HUDEP-2 (cell line): ENCODE results near the gene KLF13.

Experiments used
- DNase-seq, 76 experiments: peaks; one replicate each; lab custom pipeline; 2025; ENCODE audit not compliant: unreplicated experiment in 76 of 76; lab: John Stamatoyannopoulos, UW

KLF13 gene

GRCh38 chr15:31326156-31326874 is at the start of gene KLF13:
Gene KLF13, plus strand, starts transcription at chr15:31326835. Its CDS starts 378 bp downstream, at chr15:31327213.
- peak in 75 of 76 experiments; percentile 67 to 99 (median 97) for DNase-seq

GRCh38 chr15:31277335-31278060 is 49.1 kb upstream of the KLF13 start:
- DNase-seq, result no peak

- no peak for DNase-seq
These were observed 48.6 kb upstream of the KLF13 start for GRCh38 chr15:31278061-31278445.

GRCh38 chr15:31278544-31279220 is 48.0 kb upstream of the KLF13 start:
- no peak for DNase-seq

GRCh38 chr15:31279221-31280045 is 47.2 kb upstream of the KLF13 start:
- DNase-seq, result no peak

GRCh38 chr15:31280046-31280830 is 46.4 kb upstream of the KLF13 start:
- peak in 67 of 76 experiments; percentile 11 to 86 (median 63) for DNase-seq

- DNase-seq, result no peak
These were observed 45.8 kb upstream of the KLF13 start for GRCh38 chr15:31280831-31281216.

GRCh38 chr15:31283043-31283442 is 43.6 kb upstream of the KLF13 start:
- peak in 71 of 76 experiments; percentile 32 to 86 (median 71) for DNase-seq

GRCh38 chr15:31285772-31286261 is 40.8 kb upstream of the KLF13 start:
- no peak for DNase-seq

- DNase-seq, result no peak
These were observed 35.5 kb upstream of the KLF13 start for GRCh38 chr15:31291048-31291578.

- no peak for DNase-seq
These were observed 34.1 kb upstream of the KLF13 start for GRCh38 chr15:31292391-31293015.

GRCh38 chr15:31293655-31294054 is 33.0 kb upstream of the KLF13 start:
- DNase-seq, result no peak

- DNase-seq, result no peak
These were observed 32.6 kb upstream of the KLF13 start for GRCh38 chr15:31294067-31294466.

GRCh38 chr15:31295658-31296057 is 31.0 kb upstream of the KLF13 start:
- no peak for DNase-seq

GRCh38 chr15:31296219-31296645 is 30.4 kb upstream of the KLF13 start:
- DNase-seq, result no peak

GRCh38 chr15:31296646-31297574 is 29.7 kb upstream of the KLF13 start:
- DNase-seq, result peak in 19 of 76 experiments; percentile 14 to 45 (median 31)

GRCh38 chr15:31297575-31298456 is 28.8 kb upstream of the KLF13 start:
- peak in 4 of 76 experiments; percentile 9 to 17 (median 15) for DNase-seq
